ENCODE results near the gene SMC1B.
"Not testable (repeated sequence)": the region's sequence is repeated elsewhere in the genome, so short reads cannot be mapped to it uniquely, and the experiment has no call there.

SMC1B gene

DNA sequence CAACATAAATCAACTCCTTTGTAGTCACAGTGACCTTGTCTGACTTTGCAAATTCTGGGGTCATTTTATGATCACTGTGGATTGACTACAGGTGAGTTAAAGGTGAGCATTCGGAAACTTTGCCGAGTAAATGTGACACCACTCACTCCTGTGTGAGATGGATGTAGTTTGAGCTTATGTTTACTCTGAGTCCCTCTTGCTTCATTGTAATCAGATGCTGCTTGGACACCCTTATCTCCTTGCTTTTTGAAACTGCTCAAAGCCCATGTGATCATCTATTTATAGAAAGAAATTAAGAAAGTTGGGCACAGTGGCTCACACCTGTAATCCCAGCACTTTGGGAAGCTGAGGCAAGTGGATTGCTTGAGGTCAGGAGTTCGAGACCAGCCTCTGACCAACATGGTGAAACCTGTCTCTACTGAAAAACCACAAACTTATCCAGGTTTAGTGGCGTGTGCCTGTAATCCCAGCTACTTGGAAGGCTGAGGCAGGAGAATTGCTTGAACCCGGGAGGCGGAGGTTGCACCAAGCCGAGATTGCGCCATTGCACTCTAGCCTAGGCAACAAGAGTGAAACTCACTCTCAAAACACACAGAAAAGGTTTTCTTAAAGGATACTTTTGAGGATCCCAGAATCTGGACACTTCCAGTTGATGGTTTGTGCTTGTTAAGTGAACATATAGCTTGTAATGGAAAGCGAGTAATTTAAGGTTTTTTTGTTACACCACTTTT, 96.4 kb downstream of the SMC1B start:
- no peak for DNase-seq

DNA sequence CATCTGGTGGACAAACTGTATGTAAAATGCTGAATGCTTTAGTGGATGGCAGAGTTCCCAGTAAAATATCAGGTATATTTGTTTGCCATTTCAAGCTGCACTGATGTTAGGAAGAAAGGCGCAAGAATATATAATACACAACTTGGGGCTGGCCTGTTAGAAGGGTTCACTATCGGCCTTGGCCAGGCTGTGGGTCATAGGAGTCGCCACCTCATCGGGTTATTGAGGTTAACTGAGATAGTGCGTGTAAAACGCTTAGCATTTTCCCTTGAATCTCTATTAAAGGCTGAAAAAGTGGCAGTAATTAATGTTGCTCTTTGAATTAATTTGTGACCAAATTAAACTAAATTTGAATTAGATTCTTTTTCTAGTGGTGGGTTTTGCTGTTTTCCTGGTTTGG, 98.6 kb downstream of the SMC1B start:
- no peak for DNase-seq

DNA sequence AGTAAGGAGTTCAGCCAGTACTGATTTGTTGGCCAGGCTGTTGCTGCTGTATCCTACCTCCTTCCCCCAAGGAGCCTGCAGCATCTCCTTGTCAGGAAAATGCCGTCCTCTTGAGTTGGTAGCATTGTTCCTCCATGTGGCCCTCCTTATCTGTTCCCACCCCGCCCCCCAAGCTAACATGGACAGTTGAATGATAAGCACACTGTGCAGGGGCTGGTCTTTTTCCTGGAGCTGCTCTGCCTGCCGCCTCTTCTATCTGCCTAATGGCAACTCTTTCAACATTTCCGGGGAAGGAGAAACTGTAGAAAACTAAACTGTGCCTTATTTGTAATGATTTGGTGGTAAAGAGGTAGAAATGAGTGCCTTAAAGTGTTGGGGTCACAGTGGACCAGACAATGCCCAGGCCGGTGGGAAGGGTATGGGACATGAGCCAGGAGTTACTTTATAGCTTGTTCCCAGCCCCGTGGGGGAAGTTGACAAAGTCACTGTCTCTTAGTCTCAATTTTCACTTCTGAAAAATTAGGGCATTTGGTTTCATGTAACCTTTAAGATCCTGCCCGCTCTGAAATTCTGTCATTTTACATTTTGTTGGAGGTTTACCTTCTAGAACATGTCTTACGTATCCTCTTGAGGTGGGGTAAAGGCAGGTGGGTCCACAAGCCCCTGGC, 99.2 kb downstream of the SMC1B start:
- DNase-seq: no peak

DNA sequence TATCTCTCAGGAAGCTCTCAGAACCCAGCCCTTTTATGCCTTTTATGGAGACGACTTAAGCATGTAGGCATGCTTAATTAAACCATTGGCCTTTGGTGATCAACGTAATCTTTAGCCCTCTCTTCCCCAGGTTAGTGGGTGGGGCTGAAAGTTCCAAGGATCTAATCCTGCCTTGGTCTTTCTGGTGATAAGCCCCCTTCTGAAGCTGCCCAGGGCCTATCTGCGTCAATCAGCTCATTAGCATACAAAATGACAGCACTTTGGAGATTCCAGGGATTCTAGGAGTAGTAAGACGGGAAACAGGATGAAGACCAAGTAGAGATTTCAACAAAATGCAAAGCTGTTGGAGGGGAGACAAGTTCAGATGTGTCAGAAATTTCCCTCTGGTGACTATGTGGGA, 100.5 kb downstream of the SMC1B start:
- no peak for DNase-seq

DNA sequence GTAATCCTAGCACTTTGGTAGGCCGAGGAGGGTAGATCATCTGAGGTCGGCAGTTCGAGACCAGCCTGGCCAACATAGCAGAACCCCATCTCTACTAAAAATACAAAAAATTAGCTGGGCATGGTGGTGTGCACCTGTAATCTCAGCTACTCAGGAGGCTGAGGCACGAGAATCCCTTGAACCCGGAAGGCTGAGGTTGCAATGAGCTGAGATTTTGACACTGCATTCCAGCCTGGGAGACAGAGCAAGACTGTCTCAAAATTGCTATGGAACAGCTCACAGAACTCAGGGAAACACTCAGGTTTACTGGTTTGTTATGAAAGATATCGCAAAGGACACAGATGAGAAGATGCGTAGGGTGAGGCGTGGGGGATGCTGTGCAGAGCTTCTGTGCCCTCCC, 101.0 kb downstream of the SMC1B start:
- no peak for DNase-seq

DNA sequence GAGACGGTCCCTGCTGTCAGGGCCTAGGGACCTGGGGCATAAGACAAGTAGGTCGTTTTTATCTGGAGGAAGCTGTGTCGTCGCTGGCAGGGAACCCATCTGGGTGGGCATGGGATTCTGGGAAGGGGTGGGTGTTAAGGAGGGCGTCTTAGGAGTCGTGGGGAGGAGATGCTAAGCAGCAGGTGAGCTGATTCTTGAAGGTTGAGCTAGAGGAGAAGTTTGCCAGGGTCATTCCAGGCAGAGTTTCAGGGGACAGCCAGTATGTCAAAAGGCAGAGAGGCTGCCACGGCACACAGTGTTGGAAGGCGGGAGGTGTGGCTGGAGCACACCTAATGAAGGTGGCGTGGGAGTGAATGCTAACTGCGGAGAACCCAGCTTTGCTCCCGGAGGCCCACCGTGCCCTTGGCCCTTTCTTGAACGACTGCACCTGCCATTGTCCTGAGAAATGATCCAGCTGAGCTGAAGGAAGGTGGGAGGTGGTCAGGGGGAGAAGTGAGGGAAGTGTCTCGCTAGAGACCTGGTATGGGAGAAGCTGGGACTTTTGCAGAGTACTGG, 102.3 kb downstream of the SMC1B start:
- DNase-seq: no peak

DNA sequence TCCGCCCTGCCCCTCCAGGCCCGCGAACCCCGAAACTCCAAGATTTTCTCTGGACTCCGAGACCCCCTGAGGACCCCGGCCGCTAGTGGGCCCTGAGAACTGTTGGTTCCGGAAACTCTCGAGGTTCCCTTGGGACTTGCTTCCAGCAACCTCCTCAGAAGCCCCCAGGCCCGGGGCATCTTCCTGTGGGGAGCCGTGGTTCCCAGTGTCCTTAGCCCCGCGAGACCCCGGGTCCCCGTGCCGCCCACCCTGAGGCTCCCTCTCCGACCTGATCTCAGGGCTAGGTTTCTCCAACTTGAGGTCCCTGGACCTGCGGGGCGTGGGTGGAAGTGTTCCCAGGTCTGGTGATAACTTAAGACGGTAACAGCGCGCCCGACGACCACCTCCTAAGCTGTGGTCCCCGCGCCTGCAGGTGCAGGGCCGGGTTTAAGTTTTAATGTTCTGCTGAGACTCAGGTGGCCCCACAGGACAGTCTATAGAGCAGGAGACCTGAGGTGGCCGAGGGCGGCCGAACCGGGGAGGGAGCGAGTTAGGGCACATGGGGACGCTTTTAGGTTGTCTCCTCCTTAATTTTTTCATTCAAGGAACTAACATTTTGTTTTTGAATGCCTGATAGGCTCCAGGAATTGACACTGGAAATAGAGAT, 102.9 kb downstream of the SMC1B start:
- DNase-seq: peak; percentile 43

DNA sequence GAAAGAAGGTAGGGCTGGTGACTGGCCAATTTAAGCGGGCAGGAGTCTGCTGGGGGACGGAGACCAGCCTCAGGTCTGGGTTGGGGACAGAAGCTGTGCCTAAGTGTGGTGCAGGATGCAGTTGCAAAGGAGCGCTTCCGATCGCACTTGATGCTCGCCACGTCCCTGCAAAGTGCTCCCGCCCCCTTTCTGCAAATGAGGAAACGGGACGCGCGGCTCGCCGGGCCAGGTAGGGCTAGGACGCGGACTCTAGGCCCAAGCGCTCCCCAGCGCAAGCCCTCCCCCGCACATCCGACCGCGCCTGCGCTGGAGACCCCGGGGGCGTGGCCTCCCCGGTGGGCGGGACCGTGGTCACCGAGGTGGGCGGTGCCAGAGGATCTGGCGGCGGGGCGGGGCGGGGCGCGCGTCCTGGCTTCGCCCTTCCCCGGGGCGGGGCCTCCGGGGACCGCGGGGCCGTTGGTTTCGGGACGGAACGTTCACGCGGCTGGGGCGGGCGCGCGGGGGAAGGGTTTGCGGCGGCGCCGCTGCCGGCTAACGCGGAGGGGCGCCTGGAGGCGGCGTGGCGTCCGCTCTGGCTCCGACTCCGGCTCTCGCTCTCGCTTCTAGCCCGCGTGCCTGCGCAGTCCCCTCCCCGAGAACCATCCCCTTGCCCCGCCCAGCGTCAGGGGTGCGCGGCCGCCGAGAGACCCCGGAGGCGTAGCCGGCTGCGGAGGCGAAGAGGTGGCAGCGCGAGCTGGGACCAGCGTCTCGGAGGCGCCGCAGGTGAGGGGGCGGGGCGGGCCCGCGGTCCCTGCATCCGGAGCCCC, 103.8 kb downstream of the SMC1B start, which contains the start of gene FAM118A:
Gene FAM118A (plus strand): TSS at position 513 of the 806 bp plus-strand sequence. CDS start 12,446 bp downstream, outside the sequence.
- peak; percentile 96 for DNase-seq

DNA sequence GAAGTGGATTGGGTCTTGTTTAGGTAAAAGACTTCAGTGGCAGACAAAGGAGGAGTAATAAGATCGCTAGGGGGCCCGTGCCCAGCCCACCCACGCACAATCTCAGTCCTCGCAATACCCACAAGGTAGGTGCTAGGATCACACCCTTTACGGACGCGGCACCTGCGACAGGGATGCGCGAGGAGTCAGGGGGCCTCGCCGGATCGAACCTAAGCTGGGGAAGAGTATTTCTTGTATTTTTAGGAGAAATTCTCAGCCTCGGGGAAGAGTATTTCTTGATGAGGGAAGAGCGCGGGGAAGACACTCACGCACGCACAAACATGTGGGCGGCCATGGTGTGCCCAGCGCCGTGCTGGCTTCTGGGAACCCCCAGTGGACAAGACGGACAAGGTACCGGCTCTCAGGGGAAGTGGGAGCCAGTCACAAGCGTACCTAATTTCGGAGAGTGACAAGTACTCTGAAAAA, 104.4 kb downstream of the SMC1B start:
- no peak for DNase-seq

DNA sequence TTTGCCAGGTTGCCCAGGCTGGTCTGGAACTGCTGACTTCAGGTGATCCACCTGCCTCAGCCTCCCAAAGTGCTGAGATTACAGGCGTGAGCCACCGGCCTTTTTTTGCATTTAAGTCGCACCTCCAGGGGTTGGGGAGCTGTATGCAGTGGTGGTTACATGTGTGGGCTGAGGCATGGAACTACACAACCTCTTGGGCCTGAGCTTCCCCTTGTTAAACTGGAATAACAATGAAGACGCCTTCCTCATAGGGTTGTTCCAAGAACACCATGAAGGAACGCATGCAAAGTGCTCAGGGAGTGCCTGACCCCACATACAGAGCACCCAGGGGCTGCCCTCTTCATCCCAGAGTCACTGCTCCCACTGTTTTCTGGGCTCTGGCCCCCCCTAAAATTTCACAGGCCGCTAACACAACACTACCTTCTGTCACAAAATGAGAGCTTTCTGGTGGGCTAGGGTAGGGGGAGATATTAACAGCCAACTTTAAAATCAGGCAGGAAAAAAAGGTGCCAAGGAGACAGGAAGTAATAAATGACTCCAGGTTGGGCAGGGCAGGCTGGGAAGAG, 104.9 kb downstream of the SMC1B start:
- DNase-seq: no peak

DNA sequence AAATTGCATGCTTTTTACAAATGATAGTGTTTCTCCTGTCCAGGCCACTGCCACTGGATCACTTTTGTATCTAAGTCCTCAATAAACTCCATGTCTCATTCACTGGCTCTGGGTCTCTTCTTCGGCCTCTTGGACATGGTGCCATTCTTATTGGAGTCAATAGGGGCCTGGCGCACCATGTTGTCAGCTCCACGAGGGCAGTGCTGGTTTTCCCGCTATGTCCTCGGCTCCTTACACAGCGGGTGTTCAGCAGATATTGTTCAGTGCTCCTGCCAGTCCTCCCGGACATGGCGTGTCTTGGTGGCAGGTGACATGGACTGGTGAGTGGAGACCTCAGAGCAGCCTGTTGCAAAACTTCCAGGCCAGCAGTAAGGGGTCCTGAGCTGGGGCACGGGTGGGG, 107.3 kb downstream of the SMC1B start:
- no peak for DNase-seq

DNA sequence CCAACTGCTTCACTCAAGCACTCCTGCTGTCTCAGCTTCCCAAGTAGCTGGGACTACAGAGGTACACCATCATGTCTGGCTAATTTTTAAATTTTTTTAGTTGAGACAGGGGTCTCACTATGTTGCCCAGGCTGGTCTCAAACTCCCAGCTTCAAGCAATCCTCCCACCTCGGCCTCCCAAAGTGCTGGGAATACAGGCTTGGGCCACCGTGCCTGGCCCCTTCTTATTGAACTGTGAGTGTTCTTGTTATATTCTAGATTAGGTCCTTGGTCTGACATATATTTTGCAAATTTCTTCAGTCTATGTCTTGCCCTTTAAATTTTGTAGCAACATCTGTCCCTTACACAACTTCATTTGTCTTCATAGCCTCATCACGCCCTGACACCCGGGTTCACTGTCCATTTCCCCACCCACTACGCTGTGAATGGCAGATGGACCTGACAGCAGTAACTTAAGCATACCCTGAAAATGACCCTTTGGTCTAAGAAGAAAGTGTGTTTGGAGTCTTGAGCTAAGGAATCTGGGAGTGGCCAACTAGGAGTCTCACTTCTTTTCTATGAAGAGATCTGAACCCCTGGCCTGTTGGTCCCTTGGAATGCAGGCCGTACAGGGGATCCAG, 107.8 kb downstream of the SMC1B start:
- no peak for DNase-seq

DNA sequence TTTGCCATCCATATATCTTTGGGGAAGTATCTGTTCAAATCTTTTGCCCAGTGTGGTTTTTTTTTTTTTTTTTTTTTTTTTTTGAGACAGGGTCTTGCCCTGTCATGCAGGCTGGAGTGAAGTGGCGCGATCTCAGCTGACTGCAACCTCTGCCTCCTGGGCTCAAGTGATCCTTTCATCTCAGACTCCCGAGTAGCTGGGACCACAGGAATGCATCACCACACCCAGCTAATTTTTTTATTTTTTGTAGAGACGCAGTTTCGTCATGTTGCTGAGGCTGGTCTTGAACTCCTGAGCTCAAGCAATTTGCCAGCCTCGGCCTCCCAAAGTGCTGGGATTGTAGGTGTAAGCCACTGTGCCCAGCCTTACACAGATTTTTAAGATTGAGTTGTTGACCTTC, 108.4 kb downstream of the SMC1B start:
- DNase-seq: no peak

DNA sequence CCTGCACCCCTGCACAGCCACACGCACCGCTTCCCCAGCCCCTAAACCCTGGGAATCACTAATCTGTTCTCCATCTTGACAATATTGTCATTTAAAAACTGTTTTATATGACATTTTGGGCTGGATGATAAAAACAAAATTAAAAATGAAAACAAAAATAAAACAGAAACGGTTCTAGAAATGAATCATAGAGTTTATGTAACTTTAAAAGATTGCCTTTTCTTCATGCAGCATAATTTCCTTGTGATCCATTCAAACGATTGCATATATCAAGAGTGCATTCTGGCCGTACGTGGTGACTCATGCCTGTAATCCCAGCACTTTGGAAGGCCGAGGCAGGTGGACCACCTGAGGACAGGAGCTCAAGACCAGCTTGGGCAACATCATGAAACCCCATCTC, 110.2 kb downstream of the SMC1B start:
- DNase-seq: no peak

DNA sequence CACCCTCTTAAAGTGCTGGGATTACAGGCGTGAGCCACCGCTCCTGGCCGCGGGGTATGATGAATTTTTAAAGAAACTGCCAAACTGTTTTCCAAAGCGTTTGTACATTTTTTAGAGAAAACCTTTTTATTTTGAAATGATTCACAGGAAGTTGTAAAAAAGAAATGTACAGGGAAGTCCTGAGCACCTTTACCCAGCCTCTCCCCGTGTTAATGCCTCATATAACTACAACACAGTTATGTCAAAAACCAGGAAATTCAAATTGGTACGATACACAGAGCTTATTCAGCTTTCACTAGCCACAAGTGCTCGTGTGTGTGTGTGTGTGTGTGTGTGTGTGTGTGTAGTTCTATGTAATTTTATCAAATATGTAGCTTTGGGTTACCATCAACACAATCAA, 110.6 kb downstream of the SMC1B start:
- no peak for DNase-seq

DNA sequence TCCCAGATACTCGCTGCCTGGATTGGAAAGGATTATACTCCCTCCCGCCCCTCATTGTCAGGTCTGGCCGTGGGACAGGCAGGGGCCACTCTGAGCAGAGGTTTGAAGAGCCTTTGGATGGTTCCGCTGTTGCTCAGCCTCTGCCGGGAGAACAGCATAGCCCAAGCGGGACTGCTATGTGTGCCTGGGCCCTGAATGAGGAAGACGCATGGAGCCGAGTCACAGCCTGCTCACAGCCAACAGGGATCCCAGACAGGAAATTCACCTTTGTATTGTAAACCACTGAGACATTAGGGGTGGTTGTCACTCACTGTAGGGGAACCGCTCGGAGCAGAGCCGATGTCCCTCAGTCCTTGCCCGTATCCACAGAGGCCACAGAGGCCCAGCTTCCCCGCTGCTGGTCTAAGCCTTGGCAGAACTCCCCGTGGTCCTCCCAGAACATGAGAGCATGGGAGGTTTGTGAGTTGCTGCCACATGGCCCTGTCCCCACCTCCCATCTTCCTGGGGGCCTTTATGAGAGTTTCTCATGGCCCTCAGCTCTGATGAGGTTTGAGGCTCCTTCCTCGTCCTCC, 114.4 kb downstream of the SMC1B start:
- DNase-seq: no peak

DNA sequence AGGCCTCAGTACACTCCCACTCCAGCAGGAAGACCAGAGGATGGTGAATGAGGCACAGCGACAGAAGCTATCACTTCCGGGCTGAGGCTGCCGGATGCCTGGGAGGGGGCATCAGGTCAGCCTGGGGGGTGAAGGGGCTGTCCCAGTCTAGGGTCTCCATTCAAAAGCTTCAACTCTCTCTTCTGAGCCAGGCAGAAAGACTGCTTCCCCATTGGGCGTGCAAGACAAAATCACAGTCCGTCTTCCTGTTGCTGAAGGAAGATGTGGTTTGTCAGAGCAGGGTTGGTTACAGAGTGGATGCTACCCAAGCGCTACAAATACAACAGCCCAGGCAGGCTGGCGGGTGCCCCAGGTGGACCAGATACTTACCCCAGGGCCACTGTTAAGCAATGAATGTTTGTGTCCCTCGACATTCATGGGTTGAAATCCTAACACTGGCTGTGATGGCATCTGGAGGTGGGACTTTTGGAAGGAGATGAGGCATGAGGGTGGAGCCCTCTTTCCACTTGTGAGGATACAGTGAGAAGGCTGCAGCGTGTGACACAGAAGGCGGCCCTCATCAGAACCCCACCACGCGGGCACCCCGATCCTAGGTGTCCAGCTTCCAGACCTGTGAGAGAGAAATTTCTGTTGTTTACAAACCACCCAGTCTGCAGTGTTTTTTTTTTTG, 116.6 kb downstream of the SMC1B start:
- DNase-seq: no peak

DNA sequence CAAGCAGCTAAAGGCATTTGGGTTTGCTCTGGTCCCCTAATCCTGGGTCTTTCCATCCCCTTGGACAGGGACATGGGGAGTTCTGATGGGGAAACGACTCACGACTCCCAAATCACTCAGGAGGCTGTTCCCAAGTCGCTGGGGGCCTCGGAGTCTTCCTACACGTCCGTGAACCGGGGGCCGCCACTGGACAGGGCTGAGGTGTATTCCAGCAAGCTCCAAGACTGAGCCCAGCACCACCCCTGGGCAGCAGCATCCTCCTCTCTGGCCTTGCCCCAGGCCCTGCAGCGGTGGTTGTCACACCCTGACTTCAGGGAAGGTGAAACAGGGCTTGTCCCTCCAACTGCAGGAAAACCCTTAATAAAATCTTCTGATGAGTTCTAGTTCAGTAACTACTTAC, 117.9 kb downstream of the SMC1B start:
- DNase-seq: no peak

DNA sequence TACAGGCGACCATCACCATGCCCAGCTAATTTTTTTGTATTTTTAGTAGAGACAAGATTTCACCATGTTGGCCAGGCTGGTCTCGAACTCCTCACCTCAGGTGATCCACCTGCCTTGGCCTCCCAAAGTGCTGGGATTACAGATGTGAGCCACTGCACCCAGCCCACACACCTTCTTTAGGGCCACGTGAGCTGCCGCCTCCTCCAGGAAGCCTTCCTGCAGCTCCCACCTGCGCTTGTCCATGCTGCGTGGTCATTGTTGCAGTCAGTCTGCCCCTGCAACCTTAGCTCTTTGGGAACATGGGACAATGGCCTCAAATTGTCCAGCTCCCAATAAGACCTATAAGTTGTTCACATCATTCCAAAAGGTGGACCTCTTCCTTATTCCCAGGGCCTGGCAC, 118.4 kb downstream of the SMC1B start:
- not testable (repeated sequence) for DNase-seq
